ENCODE measurements around the gene WDR31.

GRCh38 chr9:113326230-113326629 is 13.8 kb downstream of the WDR31 start:
- TF ChIP-seq EP300 (IDR thresholded peaks at IDR 0.05; ENCODE audit: borderline replicate concordance) (no peak), YY1 (IDR thresholded peaks at IDR 0.05; ENCODE audit: low read depth) (no peak)
